HG03575 (cell line): Measurements from ENCODE around the gene ZMYND8.
"Not testable (repeated sequence)": the region's sequence is repeated elsewhere in the genome, so short reads cannot be mapped to it uniquely, and the experiment has no call there.

Source experiments
- ATAC-seq: cut with Tn5 transposase; IDR thresholded peaks from one replicate; pipeline ENCODE4 v1.9.1; 2021; ENCODE audit not compliant: unreplicated experiment, insufficient number of reproducible peaks, low FRiP score; ENCODE audit errors: extremely low read depth

Gene ZMYND8

DNA sequence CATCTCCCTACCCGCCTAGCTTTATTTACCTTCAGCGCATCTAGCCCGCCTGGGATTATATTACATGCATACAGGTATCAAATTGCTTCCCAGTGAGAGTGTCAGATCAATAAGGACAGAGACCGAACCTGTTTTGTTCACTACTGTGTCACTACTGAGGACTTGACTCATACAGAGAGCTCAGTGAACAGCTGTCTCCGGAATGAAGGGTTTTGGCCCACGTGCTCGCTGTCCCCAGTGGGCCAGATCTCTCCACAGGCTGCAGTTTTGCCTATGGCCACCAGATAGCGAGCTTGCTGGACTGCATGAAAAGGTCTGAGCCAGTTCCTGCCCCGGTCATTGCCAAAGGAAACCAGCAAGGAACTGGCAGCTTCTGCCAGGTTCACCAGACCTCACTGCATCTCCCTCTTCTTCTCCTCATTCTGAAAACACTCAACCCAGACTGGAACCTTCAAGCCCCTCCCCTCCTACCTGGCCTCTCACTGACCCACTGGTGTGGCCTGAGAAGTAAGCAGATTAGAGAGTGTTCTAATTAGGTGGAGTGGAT, 150.8 kb downstream of the ZMYND8 start:
- ATAC-seq, result no peak

DNA sequence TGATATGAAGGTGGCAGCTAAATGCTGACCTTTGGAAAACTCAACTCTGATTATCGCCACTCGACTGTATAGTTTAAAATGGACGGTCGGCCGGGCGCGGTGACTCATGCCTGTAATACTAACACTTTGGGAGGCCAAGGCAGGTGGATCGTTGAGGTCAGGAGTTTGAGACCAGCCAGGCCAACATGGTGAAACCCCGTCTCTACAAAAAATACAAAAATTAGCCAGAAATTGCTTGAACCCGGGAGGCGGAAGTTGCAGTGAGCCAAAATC, 151.7 kb downstream of the ZMYND8 start:
- not testable (repeated sequence) for ATAC-seq

DNA sequence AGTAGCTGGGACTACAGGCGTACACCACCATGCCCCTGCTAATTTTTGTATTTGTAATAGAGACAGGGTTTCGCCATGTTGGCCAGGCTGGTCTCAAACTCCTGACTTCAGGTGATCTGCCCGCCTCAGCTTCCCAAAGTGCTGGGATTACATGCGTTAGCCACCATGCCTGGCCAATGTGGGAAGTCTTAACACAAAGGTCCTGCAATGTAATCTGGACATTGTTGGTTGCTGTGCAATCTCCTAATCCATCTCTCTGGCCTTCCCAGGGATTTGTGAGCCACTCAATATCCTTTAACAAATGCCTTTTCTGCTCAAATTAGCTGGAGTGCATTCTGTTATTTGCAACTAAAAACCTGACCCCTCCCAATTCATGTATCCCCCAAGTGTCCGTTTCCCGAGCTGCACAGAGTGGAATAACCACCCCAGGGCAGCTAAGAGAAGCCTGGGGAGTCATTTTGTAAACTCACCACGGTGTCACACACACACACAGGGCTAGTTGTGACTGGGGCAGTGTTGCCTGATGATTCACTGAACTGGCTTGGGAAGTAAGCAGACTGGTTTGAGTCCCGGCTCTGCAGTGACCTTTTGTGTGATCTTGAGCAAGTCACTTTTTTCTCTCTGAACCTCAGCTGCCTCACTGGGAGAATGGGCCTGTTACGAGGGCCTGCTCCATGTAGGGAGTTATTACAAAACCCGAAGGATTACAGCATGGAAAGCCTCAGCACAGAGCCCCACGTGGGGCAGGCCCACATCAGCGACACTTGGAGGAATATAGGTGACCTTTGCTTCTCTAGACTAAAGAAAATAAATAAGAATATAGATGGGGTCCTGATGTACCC, 152.3 kb downstream of the ZMYND8 start:
- ATAC-seq, result no peak

DNA sequence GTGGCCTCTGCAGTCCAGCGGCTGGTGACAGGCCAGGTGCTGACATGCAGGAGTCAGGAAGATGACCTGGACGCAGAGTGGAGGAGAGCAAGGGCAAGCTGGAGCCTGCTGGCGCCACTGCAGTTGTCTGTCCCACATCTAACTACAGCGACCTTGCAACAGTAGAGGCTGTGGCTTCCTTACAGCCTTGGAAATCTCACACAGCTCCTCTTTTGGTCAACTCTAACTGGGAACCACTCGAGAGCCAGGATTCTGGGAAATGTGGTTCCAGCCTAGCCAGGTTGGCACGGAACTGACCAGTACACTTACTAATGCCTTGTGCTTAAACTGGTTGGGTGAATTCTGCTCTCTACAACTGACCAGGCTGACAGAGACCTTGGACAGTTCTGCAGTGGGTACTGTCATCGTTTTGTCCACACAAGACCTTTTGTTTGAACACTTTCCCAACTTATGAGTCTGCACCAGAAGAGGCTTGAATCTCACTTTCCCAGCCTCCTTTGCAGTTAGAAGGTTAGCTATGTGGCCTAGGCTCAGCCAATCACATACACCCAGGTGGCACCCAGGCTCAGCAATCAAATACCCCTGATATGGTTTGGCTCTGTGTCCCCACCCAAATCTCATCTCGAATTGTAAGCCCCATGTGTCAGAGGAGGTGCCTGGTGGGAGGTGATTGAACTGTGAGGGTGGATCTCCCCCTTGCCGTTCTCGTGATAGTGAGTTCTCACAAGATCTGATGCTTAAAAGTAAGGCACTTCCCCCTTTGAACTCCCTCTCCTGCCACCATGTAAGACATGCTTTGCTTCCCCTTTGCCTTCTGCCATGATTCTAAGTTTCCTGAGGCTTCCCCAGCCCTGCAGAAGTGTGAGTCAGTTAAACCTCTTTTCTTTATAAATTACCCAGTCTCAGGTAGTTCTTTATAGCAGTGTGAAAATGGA, 153.5 kb downstream of the ZMYND8 start:
- no peak for ATAC-seq

DNA sequence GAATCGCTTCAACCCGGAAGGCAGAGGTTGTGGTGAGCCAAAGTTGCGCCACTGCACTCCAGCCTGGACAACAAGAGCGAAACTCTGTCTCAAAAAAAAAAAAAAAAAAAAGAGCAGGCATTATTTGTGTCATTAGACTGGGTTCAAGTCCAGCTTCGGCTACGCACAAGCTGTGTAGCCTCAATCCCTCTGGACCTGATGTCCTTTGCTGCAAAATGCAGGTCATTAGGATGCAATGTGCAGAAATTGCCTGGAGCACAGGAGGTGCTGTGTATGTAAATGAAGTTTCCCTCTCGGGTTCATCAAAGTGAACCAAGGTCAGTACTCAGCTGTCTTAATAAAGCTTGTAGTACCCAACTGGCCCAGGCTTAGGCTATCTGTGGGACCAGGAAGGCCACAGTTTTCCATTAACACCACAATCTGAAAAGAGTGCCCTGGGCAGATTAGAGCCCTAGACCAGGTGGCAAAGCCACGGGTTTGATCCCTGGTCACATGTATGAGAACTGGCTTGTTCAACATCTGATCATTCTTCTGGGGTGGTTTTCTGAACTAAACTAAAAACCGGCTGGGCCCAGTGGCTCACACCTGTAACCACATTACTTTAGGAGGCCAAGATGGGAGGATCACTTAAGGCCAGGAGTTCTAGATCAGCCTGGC, 155.3 kb downstream of the ZMYND8 start:
- ATAC-seq, result no peak

DNA sequence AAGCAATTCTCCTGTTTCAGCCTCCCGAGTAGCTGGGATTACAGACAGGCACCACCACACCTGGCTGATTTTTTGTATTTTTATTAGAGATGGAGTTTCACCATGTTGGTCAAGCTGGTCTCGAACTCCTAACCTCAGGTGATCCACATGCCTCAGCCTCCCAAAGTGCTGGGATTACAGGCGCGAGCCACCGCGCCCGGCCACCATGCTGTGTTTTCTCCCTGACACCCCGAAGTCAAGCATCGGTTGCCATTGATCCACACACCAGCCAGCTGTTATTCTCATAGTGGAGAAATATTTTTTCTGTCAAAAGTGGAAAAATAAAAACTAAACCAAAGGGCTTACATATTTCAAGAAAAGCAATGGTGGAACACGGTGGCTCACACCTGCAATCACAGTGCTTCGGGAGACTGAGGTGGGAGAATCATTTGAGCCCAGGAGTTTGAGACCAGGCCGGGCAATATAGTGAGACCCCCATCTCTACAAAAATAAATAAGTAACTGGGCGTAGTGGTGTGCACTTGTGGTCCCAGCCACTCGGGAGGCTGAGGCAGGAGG, 157.4 kb downstream of the ZMYND8 start:
- ATAC-seq, result no peak

DNA sequence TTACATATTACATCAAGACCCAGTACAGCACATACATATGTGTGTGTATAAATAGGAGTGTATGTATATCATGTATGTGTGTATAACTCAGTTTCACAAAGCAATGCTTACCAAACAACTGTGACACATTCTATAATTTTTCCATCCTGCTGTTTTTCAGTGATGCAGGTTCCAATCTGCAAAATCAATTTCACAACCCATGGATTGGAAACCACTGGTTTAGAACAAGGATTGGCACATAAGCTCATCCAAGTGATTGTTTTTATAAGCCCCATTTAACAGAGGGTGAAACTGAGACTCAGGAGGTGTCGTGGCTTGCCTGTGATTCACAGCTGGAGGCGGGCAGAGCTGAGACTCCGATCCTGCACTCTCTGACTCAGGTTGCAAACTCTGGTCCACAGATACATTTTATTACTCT, 158.2 kb downstream of the ZMYND8 start:
- no peak for ATAC-seq

DNA sequence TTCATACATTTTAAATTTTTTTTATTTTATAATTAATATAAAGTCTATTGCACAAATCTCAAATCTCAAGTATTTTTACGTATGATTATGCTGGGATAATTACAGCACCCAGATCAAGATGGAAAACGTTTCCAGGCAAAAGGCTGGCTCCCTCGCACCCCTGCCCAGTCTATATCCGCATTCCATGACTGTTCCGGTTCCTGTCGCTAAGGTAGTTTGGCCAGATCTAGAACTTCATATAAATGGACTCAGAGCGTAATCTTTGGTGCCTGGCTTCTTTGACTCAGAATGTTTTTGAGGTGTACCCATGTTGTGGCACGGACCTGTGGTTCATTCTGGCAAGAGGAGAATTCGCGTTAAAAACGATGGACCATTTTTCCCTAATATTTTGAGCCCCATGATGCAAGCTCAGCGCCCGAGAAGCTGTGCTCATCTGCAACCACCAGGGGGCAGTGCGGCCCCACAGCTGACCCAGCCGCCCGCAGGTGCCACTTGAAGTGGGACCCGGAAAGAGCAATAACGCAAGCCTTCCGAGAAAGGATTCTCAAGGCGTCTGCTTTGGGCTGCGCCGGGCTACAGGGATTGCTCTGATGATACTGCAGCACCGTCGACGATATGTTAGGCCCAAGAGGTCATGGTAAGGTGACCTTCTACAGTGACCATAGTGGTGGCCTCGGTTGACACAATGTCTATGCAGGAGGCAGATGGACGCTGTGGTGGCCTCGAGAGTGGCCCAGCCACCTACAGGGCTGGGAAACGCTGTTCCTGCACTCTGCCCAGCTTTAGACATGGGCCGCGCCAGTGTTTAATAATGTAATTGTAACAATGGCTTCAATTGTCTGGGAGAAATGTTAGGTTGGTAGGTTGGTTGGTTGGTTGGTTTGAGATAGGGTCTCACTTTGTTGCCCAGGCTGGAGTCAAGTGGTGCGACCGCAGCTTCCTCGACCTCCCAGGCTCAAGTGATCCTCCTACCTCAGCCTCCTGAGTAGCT, 160.1 kb downstream of the ZMYND8 start:
- no peak for ATAC-seq

DNA sequence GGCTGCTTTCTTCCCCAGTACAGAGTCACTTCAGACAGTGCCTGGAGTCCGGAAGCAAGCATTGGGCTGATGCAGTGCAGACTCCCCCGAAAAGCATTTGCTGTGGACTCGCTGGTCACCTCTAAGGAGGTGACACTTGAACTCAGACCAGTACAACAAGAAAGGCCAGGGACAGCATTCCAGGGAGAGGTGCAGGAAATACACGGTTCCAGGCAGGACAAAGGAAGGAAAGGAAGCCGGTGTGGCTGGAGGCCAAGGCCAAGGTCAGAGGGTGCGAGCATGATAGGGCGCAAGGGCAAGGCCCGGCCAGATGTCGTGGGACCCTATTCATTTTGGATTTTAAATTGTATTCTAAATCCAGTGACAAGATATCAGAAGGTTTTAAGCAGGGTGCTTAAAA, 160.9 kb downstream of the ZMYND8 start:
- ATAC-seq, result no peak

DNA sequence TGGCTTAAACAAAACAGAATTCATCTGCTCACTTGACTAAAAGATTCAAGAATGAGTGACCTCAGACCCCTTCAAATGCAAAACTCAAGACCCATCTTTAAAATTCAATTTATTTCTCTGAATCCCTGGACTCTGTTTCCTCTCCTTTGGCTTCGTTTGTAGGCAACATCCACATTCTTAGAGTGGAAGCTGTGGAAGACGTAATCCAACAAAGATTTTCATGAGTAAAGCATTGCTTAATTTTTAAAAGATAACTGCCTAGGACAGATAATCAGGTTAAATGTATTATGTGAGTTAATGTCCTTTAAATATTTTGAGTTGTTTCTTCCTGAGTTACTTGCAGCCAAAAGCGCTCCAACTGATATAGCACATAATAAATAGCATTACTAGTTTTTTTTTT, 164.5 kb downstream of the ZMYND8 start:
- ATAC-seq, result no peak

DNA sequence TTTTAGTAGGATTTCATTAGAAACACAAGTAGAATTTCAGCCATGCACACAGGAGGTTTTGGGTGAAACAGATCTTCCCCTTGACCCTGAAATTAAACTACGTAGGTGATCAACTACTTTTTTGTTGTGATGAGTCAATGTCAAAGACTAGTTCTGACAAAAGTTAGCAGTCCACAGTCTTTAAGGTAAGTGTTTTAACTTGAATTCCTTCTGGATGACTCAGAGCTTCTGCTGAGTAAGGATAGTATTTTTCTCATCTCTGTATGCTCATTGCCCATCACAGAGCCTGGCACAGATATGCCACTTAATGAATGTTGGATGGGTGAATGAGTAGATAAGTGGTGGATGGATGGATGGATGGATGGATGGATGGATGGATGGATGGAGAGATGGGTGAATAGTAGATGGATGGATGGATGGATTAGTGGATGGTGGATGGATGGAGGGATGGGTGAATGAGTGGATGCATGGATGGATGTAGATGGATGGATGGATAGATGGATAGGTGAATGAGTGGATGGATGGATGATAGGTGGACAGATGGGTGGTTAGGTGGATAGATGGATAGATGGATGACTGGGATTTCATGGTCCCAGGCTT, 165.3 kb downstream of the ZMYND8 start:
- ATAC-seq, result no peak

DNA sequence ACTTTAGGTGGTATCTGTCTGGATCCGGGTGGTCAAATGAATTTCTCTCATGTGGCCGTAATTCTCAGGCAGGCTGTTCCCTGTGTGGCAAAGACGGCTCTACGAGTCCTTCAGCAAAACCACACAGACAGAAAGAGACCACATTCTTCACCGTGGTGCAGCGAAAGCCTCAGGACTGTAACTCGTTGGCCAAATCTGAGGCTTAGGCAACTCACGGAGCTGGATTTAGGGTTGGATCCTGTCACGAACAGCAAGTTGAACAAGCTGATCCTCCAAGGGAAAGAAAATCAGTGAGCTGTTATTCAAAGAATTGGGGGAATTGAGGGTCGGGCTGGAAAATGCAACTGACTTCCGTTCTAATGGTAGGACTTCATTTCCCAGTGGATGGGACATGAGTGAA, 167.4 kb downstream of the ZMYND8 start:
- no peak for ATAC-seq

DNA sequence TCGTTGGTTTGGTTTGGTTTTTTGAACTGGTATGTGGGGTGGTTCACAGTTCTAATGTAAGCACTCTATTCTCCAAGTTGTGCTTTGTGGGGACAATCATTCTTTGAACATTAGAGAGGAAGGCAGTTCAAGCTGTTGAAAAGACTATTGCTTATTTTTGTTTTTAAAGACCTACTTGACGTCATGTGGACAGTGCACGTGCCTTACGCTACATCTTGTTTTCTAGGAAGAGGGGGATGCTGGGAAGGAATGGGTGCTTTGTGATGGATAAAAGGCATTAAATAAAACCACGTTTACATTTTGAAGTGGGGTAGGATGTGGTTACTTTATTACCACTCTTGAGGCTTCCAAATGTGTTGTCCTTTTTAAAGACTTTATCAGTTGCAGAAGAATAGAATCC, 168.0 kb downstream of the ZMYND8 start:
- ATAC-seq, result no peak

DNA sequence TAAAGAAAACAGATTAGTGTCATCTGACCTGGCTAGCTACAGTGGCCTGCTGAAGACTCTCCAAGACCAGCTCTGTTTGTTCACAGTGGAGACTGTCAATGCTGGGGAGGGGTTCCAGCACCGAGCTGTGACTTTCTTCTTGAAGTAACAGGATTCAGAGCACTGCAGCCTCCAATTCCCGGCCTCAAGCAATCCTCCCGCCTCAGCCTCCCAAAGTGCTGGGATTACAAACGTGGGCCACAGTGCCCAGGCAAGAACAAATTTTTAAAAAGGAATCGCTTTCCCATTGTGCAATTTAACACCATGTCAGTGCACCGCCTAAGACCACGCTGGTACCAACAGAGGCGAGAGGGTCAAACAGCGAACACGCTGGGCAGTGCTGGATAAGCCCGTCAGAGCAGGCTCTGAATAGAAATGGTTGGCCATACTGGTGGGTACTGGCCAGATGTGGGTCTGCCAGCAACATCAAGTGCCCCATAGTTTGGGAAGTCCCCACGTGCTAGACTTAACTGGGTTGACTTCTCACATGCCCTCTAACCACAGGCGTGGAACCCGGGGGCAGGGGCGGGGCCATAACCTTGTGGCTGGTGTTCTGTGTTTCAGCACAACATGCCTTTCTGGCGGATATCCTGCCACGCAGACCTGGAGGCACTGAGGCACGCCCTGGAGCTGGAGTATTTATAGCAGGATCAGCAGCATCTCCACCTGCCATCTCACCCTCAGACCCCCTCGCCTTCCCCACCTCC, 168.9 kb downstream of the ZMYND8 start:
- ATAC-seq, result no peak

DNA sequence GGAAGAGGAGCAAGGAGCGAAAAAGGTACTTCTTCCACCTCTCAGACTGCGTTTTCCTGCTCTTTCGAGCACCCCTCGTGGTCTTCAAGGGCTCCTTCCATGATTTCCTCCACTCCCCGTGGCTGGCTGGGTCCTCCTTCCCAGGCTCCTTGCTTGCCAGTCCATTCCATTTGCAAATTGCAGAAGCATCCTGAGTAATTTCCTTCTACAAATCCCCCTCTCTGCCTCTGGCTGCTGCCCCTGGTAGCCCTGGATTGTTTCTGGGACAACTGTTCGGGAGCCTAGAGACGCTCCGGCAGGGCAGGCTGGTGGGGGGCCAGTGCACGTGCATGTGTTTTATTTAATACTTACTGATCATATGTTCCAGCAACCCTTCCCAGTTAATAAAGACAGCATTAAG, 173.1 kb downstream of the ZMYND8 start:
- no peak for ATAC-seq

DNA sequence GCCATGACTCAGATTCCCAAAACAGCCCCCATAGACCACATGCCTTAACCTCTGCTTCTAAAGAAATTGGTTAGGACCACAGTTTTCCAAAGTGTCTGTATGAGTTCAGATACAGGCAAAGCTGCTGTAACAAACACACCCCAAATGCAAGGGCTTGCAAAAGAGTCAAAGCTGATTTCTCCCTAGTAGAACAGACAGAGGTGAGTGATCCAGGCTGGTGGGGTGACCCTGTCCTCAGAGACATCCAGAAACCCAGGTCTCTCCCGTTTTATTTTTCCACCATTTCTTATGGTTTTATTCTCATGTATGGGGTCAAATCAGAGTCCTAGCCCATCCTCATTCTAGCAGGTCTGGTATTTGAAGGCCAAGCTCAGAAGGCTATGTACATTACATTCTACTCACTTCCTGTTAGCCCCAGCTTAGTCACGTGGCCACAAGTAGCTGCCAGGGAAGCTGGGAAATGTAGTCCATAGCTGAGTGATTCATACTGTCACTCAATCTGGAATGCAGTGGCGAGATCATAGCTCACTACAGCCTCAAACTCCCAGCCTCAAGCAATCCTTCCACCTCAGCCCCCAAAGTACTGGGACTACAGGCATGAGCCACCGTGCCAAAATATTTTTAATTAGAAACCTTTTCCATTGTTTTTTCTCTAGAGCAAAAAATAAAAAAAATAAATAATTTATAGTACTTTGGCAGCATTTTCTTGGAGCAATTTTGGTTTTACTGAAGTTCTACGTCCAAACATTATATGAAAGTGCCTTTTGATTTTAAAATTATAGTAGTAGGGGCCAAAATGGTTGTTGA, 175.2 kb downstream of the ZMYND8 start:
- ATAC-seq, result no peak
